GM18508 (cell line): ENCODE data around the gene CPLX1.
"Not testable (repeated sequence)": the region's sequence is repeated elsewhere in the genome, so short reads cannot be mapped to it uniquely, and the experiment has no call there.

Experiments used
- ATAC-seq: cut with Tn5 transposase; IDR thresholded peaks from one replicate; pipeline ENCODE4 v1.9.1; 2021; ENCODE audit warnings: moderate number of reproducible peaks; ENCODE audit not compliant: insufficient read depth, unreplicated experiment

CPLX1 gene

DNA sequence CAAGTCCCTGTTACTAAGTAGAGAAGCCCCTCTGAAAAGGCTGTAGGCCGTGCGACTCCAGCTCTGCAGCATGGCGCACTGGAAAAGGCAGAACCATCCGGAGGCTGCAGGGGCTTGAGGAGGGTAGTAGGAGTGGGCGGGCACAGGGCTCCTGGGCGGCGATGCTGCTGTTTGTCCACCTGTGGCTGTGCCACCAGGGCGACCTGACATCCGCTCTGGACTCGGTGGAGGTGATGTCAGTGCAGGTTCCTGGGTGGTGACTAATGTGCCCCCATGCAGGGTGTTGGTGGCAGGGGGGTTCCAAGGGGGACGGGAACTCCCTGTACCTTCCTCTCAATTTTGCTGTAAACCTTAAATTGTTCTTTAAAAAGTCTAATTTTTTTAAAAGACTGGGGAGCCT is 62.0 kb downstream of the CPLX1 start:
- no peak for ATAC-seq

- ATAC-seq: no peak
Observed at GRCh38 chr4:763191-763810, 62.6 kb downstream of the CPLX1 start.

DNA sequence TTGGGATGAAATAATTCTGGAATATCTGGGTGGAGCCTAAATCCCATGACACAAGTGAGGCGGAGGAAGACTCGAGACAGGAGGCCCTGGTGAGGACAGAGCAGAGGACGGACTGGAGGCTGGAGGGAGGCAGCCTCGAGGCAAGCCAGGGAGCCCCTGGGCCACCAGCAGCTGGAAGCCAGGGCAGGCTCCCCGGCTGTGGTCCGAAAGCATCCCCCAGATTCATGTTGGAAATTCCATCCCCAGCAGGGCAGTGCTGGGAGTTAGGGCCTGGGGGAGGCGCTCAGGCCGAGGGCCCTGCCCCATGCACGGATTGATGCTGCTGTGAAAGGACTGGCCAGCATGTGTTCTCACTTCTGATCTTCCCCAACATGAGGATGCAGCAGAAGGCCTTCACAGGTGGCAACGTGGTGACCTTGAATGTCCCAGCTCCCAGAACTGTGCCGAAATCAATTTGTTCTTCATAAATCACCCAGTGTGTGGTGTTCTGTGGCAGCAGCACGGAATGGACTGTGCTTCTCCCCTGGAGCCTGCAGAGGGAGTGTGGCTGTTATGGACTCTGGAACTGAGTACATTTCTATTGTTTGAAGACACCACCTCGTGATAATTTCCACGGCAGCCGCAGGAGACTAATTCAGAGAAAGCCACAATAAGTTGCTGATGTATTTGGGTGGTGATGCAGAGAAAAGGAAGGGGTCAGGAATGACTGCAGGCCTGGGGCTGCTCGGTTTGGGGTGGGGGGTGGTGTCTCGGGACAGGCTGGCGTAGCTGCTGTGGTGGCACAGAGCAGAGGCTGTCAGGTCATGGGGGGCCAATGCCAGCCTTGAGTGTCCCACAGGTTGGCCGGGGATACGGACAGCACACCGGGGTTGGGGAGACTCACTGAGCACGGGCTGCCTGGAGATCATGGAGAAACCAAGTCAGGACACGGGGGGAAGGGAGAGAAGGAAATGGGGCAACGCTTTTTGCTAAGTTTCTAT is 63.4 kb downstream of the CPLX1 start:
- no peak for ATAC-seq

DNA sequence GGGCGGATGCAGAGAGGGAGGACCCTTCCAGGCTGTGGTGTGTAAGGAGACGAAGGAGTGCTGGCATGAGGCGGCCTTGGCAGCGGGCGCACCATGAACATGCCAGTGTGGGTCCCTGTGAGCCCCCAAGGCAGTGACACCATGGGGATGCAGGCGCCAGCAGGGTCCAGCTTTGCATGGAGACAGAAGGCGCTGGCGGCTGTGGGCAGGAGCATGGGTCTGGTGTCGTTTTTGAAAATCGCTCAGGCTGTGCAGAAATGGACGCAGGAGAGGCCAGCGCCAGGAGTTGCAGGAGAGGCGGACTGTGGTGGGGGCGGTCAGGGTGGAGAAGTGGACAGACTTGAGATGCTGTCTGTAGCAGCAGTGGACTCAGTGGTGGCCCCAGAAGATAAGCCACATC is 64.2 kb downstream of the CPLX1 start:
- no peak for ATAC-seq

DNA sequence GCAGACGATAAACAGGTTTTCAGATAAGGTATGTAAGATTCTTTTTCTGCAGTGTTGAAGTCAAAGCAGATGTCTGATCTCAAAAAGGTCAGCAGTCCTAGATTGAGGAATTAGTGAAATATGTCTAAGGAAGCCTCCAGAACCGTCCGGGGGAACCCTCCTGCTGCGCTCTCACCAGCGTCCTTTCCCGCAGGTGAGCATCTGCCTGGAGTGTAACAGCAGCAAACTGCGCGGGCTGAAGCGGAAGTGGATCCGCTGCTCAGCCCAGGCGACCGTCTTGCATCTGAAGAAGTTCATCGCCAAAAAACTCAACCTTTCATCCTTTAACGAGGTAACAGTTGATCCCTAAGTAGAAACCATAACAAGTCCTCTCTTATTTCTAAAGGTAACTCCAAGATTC is 64.8 kb downstream of the CPLX1 start:
- ATAC-seq: no peak

GRCh38 chr4:760616-761015 is 65.3 kb downstream of the CPLX1 start:
- no peak for ATAC-seq

GRCh38 chr4:759810-760209 is 66.1 kb downstream of the CPLX1 start:
- ATAC-seq: not testable (repeated sequence)

DNA sequence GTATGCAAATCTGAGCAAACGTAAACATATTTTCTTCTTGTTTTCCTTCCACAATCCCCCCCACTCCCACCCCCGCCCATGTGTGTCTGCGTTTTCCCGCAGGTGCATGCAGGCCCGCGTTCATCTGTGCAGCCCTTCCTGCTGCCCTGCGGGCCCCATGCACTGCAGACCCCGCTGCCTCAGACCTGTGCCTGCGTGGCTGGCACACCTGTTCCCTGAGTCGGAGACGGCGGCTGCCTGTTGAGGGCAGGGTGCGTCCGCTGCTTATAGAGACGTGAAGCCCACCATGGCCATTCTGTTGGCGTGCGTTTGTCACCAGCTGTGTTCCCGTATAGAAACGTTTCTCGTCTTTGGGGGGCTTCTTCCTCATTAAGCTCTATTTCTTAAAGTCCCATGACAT is 68.8 kb downstream of the CPLX1 start:
- no peak for ATAC-seq

DNA sequence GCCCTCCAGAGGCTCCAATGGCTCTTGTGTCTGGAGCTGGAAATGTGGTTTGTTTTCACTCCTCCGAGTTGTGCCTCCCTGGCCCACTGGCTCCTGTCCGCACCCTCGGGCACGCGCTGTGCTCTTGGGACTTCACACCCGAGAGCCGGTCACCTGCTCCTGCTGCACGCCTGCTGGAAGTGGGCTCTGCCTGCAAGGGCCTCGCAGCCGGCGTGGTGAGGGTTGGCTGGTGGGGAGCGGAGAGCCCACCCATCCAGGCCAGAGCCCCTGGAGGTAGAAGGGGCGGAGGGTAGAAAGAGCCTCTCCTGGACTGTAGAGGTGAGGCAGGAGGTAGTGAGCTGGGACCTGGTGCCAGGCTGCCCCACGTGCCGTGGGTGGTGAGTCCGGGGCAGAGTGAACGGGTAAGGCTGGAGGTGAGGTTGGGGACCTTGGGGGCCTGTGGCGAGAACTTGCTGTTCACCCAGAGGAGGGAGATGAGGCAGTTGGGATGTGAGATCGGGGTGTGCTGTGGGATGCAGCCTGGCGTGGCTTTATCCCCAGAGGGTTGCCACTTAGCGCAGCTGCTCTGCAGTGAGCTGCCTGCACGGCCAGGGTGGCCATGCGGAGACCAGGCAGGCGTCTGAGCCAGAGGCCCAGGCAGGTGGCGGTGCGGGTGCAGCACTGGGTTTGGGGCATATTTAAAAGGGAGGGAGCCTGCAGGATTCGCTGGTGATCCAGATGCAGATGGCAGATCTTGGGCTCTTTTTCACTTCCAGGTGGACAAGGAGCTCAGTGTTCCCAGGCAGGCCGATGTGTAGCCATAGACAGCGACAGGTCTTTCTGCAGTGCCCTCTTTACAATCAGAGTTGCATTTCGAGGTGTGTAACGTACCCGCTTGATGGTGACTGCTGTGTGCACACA is 71.5 kb downstream of the CPLX1 start:
- ATAC-seq: no peak

DNA sequence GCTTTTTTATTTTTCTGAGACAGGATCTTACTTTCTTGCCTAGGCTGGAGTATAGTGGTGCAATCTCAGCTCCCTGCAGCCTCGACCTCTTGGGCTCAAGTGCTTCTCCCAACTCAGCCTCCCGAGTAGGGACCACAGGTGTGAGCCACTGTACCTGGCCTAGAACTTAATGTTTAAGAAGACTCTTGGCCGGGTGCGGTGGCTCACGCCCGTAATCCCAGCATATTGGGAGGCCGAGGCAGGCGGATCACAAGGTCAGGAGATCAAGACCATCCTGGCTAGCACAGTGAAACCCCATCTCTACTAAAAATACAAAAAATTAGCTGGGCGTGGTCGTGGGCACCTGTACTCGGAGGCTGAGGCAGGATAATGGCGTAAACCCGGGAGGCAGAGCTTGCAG is 72.7 kb downstream of the CPLX1 start:
- ATAC-seq: not testable (repeated sequence)

- ATAC-seq: no peak
Observed at GRCh38 chr4:752196-752861, 73.6 kb downstream of the CPLX1 start.

DNA sequence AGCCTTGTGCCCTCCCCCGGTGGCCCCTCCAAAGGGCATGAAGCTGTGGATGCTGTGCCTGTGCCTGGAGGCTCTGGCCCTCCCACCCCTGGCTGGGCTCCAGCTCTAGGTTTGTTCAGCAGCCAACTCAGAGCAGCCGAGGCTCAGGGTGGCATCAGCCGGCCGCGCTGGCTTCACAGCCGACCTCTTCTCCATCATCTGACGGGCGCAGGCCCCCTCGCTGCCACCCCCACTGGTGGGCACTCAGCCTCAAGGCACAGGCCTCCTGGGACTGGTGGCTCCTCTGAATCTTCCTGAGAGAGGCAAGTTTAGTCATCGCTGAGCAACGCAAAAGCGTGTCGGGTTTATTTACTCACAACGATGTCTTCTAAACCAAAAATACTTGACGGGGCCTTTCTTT is 74.3 kb downstream of the CPLX1 start:
- ATAC-seq: no peak

DNA sequence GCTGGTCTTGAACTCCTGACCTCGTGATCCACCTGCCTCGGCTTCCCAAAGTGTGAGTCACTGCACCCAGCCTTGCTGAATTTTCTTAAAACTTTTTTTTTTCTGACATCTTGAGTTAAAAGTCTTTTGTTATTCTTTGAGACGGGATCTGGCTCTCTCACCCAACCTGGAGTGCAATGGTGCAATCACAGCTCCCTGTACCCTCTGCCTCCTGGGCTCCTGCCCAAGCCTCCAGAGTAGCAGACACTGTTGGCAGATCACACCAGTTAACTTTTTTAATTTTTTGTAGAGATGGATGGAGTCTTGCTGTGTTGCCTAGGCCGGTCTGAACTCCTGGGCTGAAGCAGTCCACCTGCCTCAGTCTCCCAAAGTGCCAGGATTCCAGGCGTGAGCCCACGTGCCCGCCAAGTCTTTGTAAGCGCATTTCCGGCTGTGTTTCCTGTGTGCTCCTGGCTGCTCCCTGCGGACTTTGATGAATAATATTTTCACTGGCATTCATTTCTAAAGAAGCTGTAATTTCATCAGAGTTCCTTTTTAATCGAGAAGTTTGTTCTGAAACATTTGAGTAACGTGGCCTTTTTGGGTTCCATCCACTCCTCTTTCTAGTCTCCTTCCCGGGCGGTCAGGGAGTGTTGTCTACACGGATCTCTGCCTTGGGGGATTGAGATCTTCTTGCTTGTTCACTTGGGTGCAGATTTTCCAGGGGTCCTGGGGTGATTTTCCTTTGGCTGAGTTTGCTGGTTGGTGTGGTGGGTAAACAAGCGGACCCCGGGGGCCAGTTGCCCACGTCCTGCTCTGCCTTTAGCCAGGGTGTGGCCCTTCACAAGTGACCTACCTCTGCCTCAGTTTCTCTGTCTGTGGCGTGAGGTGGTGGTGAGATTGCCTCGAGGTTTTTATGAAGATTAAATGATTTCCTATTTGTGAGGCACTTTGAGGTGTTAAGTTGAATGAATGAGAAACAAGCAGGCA is 75.9 kb downstream of the CPLX1 start:
- no peak for ATAC-seq

DNA sequence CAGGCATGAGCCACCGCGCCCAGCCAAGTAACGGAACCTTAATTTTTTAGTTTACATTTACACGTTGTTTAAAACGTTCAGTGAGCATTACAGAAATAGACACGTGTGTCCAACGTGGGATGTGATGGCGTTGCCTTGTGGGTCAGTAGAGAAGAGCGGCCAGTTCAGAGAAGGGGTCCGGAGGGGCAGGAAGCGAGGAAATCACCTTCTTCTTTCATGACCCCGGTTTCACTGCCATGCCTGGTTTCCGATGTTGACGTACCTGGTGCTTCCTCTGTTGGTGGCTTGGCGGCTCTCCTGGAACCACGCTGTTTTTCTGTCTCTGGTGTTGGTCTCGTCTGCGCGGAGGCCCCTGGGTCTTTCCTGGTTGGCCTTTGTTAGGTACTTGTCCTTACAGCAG is 77.5 kb downstream of the CPLX1 start:
- no peak for ATAC-seq

DNA sequence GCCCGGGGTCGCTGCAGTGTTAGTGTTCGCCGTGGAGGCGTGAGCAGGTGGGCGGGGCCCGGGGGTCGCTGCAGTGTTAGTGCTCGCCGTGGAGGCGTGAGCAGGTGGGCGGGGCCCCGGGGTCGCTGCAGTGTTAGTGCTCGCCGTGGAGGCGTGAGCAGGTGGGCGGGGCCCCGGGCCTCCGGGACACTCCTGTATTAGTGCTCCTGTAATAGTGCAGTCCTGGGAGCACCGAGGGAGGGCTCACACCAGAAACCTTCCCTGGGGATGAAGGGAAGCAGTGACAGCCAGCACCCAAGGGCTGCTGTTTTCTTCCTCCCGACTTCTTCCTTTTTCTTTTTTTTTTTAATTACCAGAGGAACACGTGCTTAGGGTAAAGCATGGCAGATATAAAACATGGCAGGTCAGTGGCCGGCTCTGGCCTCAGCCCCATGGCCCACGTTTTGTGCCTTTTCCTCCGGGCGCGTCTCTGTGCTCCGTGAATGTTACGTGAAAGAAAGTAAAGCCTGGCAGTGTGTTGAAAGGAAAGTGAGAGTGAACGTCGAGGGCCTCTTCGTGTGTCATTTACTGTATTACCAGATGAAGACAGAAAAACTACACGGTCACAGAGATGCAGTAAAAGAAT is 78.3 kb downstream of the CPLX1 start:
- ATAC-seq: no peak

DNA sequence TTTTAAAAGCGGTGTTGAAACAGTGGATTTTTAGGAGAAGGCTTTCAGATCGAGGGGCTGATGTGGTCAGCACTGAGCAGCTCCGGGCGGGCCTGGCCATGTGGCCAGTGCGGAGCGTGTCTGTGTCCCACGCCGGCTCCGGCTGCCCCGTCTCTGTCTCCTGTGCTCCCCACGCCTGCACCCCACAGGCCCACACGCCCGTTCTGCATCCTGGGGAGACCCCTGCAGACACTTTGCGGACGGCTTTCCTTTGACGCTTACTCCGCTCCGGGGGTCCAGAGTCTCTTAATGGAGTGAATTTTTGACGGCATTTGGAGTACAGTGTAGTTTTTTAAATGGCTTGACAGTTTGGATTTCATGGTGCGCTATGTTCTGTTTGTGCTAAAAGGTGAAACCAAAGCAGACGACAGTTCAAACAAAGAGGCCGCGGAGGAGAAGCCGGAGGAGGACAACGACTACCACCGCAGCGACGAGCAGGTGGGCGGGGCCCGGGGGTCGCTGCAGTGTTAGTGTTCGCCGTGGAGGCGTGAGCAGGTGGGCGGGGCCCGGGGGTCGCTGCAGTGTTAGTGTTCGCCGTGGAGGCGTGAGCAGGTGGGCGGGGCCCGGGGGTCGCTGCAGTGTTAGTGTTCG is 81.6 kb downstream of the CPLX1 start:
- ATAC-seq: no peak

GRCh38 chr4:743463-744211 is 82.3 kb downstream of the CPLX1 start:
- ATAC-seq: no peak
